Esophagus muscularis mucosa (tissue), 4 donors: ENCODE results near the gene ALG14.

Experiments used
- EP300 ChIP-seq: sonication (generic); formaldehyde crosslinking; IDR thresholded peaks from one replicate; pipeline ENCODE4 v1.6.1; 2017; ENCODE audit warnings: antibody characterized with exemption
- POLR2A ChIP-seq: fragments of 450-650 bp; IDR thresholded peaks from one replicate; pipeline ENCODE4 v1.6.1; 2017; ENCODE audit warnings: antibody characterized with exemption, moderate library complexity, mild to moderate bottlenecking, low read depth
- POLR2AphosphoS5 ChIP-seq, 2 donors: sonication (generic); formaldehyde crosslinking; IDR thresholded peaks; one replicate each; pipeline ENCODE4 v1.6.1; 2017; ENCODE audit warnings: antibody characterized with exemption in 2 of 2
- TF ChIP-seq, protein P1 (sequence below), 3 experiments: fragments of 200-600 bp in 2 of 3; fragments of 450-650 bp in 1 of 3; sonication (generic) in 2 of 3; IDR thresholded peaks; one replicate each; pipeline ENCODE4 v1.5.1; 2017 to 2019; ENCODE audit warnings: antibody characterized with exemption in 3 of 3, mild to moderate bottlenecking in 2 of 3, moderate library complexity in 1 of 3

- TF ChIP-seq, protein P1, sequence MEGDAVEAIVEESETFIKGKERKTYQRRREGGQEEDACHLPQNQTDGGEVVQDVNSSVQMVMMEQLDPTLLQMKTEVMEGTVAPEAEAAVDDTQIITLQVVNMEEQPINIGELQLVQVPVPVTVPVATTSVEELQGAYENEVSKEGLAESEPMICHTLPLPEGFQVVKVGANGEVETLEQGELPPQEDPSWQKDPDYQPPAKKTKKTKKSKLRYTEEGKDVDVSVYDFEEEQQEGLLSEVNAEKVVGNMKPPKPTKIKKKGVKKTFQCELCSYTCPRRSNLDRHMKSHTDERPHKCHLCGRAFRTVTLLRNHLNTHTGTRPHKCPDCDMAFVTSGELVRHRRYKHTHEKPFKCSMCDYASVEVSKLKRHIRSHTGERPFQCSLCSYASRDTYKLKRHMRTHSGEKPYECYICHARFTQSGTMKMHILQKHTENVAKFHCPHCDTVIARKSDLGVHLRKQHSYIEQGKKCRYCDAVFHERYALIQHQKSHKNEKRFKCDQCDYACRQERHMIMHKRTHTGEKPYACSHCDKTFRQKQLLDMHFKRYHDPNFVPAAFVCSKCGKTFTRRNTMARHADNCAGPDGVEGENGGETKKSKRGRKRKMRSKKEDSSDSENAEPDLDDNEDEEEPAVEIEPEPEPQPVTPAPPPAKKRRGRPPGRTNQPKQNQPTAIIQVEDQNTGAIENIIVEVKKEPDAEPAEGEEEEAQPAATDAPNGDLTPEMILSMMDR (IDR thresholded peaks at IDR 0.05), result no peak
- no peak for TF ChIP-seq POLR2A
- TF ChIP-seq EP300, result no peak
- TF ChIP-seq POLR2AphosphoS5 (IDR thresholded peaks at IDR 0.05), result no peak
These were observed 26.4 kb downstream of the ALG14 start for GRCh38 chr1:95046359-95046758.
